ENCODE data around the gene EFCAB6.

The EFCAB6 gene

DNA sequence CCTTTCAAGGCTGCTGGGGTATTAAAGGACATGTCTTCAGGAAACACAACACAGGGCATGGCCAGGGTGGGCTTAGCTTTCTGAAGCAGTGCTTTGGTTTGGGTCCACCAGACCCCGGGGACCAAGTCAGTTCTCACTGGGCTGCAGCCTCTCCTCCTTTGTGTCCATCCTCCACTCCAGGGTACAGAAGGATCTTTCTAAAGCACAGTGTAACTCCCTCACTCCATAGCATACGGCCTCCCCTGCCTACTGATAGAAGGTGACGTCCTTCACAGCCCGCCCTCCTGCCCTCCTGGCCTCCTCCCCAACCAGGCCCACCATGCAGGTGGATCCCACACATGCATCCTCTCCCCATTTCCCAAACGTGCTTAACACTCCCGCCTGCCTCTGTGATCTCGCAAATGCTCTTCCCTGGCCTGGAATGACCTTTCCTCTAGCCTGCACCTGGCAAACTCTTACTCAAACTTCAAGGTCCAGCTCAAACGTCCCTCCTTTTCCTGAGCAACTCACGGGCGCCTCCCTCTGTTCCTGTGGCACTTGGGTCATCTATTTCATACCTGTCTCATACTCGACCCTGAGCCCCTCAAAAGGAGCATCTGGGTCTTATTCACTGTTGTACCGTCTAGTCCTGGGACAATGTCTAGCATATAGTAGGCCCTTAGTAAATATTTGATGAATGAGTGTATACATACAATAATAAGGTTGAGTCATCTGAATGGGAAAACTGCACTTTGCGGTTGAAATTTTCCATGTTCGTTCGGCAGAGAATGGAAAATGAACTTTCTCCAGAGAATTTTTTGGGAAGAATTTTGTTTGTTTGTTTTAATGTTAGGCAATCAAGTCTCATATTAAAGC is 187.7 kb downstream of the EFCAB6 start:
- Histone ChIP-seq H3K36me3 (ENCODE audit: control insufficient read depth in 1 of 2, insufficient read depth in 2 of 2, low read length in 2 of 2) (no peaks in the 10 kb centered on the region), H3K4me3 (ENCODE audit: low read depth, low read length) (peak overlapping the region; percentile 39), H3K18ac (ENCODE audit: low read length) (no peak overlapping the region), H3K4ac (ENCODE audit: low read depth, low read length) (no peak overlapping the region), H2AFZ (ENCODE audit: insufficient read depth, low read length, poor library complexity) (no peak overlapping the region), H3K79me2 (ENCODE audit: control insufficient read depth, insufficient read depth, low read length, poor library complexity) (no peaks in the 10 kb centered on the region), H2BK5ac (ENCODE audit: low read depth, low read length, poor library complexity) (no peak overlapping the region), H2BK12ac (ENCODE audit: low read length) (no peak overlapping the region), H3K4me1 (ENCODE audit: control insufficient read depth in 1 of 2, insufficient read depth in 2 of 2, low read length in 2 of 2) (no peaks in the 10 kb centered on the region), H4K91ac (ENCODE audit: low read depth, low read length) (no peak overlapping the region), H3K23ac (ENCODE audit: low read length) (no peak overlapping the region), H3K79me1 (ENCODE audit: low read length) (no peaks in the 10 kb centered on the region), H3K9me3 (ENCODE audit: insufficient read depth, low read depth, low read length) (peaks cover 3% of the 10 kb centered on the region), H3K4me2 (ENCODE audit: low read length) (no peak overlapping the region), H4K8ac (ENCODE audit: low read depth, low read length) (no peak overlapping the region), H3K27me3 (ENCODE audit: insufficient read depth, low read length) (no peaks in the 10 kb centered on the region), H2BK120ac (ENCODE audit: insufficient read depth, low read length, poor library complexity) (no peak overlapping the region), H3K14ac (ENCODE audit: low read length) (no peak overlapping the region), H2AK5ac (ENCODE audit: low read length) (no peak overlapping the region), H3K27ac (ENCODE audit: low read depth, low read length) (no peak overlapping the region), H3K9ac (ENCODE audit: low read length) (no peak overlapping the region), H4K12ac (ENCODE audit: low read depth, low read length) (no peak overlapping the region)
- DNase-seq: no peak
- WGBS (ENCODE audit: extremely low coverage, insufficient coverage, insufficient read length): no CpG with 5 or more reads among the region's 15 CpGs

DNA sequence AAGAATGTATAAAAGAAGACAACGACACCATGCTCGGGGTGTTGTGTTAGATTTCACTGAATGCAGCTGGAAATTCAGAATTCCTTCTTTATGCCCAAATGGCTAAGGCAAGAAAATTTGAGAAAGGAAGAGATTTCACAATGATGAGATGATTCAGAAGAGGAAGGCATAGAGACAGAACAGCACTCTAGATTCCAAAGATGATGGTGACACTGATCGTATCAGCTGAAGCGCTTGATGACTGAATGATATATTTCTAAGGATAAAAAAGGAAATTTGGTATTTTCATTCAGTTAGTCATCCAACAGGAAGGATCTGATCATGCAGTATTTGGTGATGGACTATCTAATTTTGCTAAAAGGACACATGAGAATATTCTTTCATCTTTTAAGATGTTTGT is 189.2 kb downstream of the EFCAB6 start:
- Histone ChIP-seq H2AK5ac (ENCODE audit: low read length) (no peak overlapping the region), H2BK5ac (ENCODE audit: low read depth, low read length, poor library complexity) (no peak overlapping the region), H3K27me3 (ENCODE audit: insufficient read depth, low read length) (no peaks in the 10 kb centered on the region), H3K23ac (ENCODE audit: low read length) (no peak overlapping the region), H3K4me2 (ENCODE audit: low read length) (no peak overlapping the region), H3K36me3 (ENCODE audit: control insufficient read depth in 1 of 2, insufficient read depth in 2 of 2, low read length in 2 of 2) (no peaks in the 10 kb centered on the region), H3K4me1 (ENCODE audit: control insufficient read depth in 1 of 2, insufficient read depth in 2 of 2, low read length in 2 of 2) (no peaks in the 10 kb centered on the region), H4K8ac (ENCODE audit: low read depth, low read length) (no peak overlapping the region), H3K27ac (ENCODE audit: low read depth, low read length) (no peak overlapping the region), H4K91ac (ENCODE audit: low read depth, low read length) (no peak overlapping the region), H3K14ac (ENCODE audit: low read length) (no peak overlapping the region), H3K18ac (ENCODE audit: low read length) (no peak overlapping the region), H2BK12ac (ENCODE audit: low read length) (no peak overlapping the region), H2BK120ac (ENCODE audit: insufficient read depth, low read length, poor library complexity) (no peak overlapping the region), H3K9ac (ENCODE audit: low read length) (no peak overlapping the region), H3K9me3 (ENCODE audit: insufficient read depth, low read depth, low read length) (peaks cover 3% of the 10 kb centered on the region), H3K4ac (ENCODE audit: low read depth, low read length) (no peak overlapping the region), H3K4me3 (ENCODE audit: low read depth, low read length) (no peak overlapping the region), H4K12ac (ENCODE audit: low read depth, low read length) (no peak overlapping the region), H2AFZ (ENCODE audit: insufficient read depth, low read length, poor library complexity) (no peak overlapping the region), H3K79me2 (ENCODE audit: control insufficient read depth, insufficient read depth, low read length, poor library complexity) (no peaks in the 10 kb centered on the region), H3K79me1 (ENCODE audit: low read length) (no peaks in the 10 kb centered on the region)
- DNase-seq: peak in 1 of 2 donors; percentile 38
- WGBS (ENCODE audit: extremely low coverage, insufficient coverage, insufficient read length): no CpG with 5 or more reads among the region's 4 CpGs

GRCh38 chr22:43620197-43620596 is 191.9 kb downstream of the EFCAB6 start:
- H3K9me3 ChIP-seq (ENCODE audit: insufficient read depth, low read depth, low read length): peaks cover 5% of the 10 kb centered on the region
- no peaks in the 10 kb centered on the region for H3K36me3 ChIP-seq (ENCODE audit: control insufficient read depth in 1 of 2, insufficient read depth in 2 of 2, low read length in 2 of 2)
- H3K14ac ChIP-seq (ENCODE audit: low read length): no peak overlapping the region
- H4K91ac ChIP-seq (ENCODE audit: low read depth, low read length): no peak overlapping the region
- H3K4me3 ChIP-seq (ENCODE audit: low read depth, low read length): no peak overlapping the region
- H3K4me1 ChIP-seq (ENCODE audit: control insufficient read depth in 1 of 2, insufficient read depth in 2 of 2, low read length in 2 of 2): no peaks in the 10 kb centered on the region
- H2AFZ ChIP-seq (ENCODE audit: insufficient read depth, low read length, poor library complexity): no peak overlapping the region
- no peak overlapping the region for H3K18ac ChIP-seq (ENCODE audit: low read length)
- H2BK12ac ChIP-seq (ENCODE audit: low read length): no peak overlapping the region
- H3K79me2 ChIP-seq (ENCODE audit: control insufficient read depth, insufficient read depth, low read length, poor library complexity): no peaks in the 10 kb centered on the region
- no peak overlapping the region for H3K4ac ChIP-seq (ENCODE audit: low read depth, low read length)
- H4K12ac ChIP-seq (ENCODE audit: low read depth, low read length): no peak overlapping the region
- H2BK5ac ChIP-seq (ENCODE audit: low read depth, low read length, poor library complexity): no peak overlapping the region
- H3K23ac ChIP-seq (ENCODE audit: low read length): no peak overlapping the region
- no peak overlapping the region for H3K27ac ChIP-seq (ENCODE audit: low read depth, low read length)
- no peak overlapping the region for H4K8ac ChIP-seq (ENCODE audit: low read depth, low read length)
- no peaks in the 10 kb centered on the region for H3K79me1 ChIP-seq (ENCODE audit: low read length)
- no peak overlapping the region for H2AK5ac ChIP-seq (ENCODE audit: low read length)
- WGBS (ENCODE audit: extremely low coverage, insufficient coverage, insufficient read length): no CpG with 5 or more reads among the region's 3 CpGs
- no peak overlapping the region for H3K9ac ChIP-seq (ENCODE audit: low read length)
- DNase-seq: no peak
- no peaks in the 10 kb centered on the region for H3K27me3 ChIP-seq (ENCODE audit: insufficient read depth, low read length)
- no peak overlapping the region for H3K4me2 ChIP-seq (ENCODE audit: low read length)
- no peak overlapping the region for H2BK120ac ChIP-seq (ENCODE audit: insufficient read depth, low read length, poor library complexity)

DNA sequence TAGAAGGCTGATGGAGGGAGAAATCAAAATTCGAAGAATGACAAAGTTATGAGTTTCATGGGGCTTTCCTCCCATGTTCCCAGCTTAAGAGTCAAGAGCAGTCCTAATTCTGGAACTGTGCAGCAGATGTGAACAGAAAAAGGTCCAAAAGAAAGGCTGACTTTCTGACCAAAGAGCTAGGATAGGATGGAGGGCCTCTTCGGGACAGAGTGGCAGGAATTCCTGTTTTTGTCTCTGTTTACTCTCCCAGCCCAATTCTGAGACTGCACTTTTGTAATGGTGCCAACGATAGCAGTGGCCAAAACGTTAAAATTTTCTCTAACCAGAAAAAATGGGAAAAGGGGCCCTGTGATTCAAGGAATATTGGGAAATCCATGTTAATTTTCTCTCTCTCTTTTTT is 193.6 kb downstream of the EFCAB6 start:
- Histone ChIP-seq H2BK12ac (ENCODE audit: low read length) (no peak overlapping the region), H3K23ac (ENCODE audit: low read length) (no peak overlapping the region), H3K4me1 (ENCODE audit: control insufficient read depth in 1 of 2, insufficient read depth in 2 of 2, low read length in 2 of 2) (no peaks in the 10 kb centered on the region), H3K27me3 (ENCODE audit: insufficient read depth, low read length) (no peaks in the 10 kb centered on the region), H4K12ac (ENCODE audit: low read depth, low read length) (no peak overlapping the region), H2BK120ac (ENCODE audit: insufficient read depth, low read length, poor library complexity) (no peak overlapping the region), H3K4me3 (ENCODE audit: low read depth, low read length) (no peak overlapping the region), H3K14ac (ENCODE audit: low read length) (no peak overlapping the region), H3K18ac (ENCODE audit: low read length) (no peak overlapping the region), H3K36me3 (ENCODE audit: control insufficient read depth in 1 of 2, insufficient read depth in 2 of 2, low read length in 2 of 2) (no peaks in the 10 kb centered on the region), H2AFZ (ENCODE audit: insufficient read depth, low read length, poor library complexity) (no peak overlapping the region), H3K79me1 (ENCODE audit: low read length) (no peaks in the 10 kb centered on the region), H3K27ac (ENCODE audit: low read depth, low read length) (no peak overlapping the region), H3K9me3 (ENCODE audit: insufficient read depth, low read depth, low read length) (peaks cover 5% of the 10 kb centered on the region), H3K4me2 (ENCODE audit: low read length) (no peak overlapping the region), H4K91ac (ENCODE audit: low read depth, low read length) (no peak overlapping the region), H3K9ac (ENCODE audit: low read length) (no peak overlapping the region), H2BK5ac (ENCODE audit: low read depth, low read length, poor library complexity) (no peak overlapping the region), H3K4ac (ENCODE audit: low read depth, low read length) (no peak overlapping the region), H2AK5ac (ENCODE audit: low read length) (no peak overlapping the region), H4K8ac (ENCODE audit: low read depth, low read length) (no peak overlapping the region), H3K79me2 (ENCODE audit: control insufficient read depth, insufficient read depth, low read length, poor library complexity) (no peaks in the 10 kb centered on the region)
- no peak for DNase-seq
- no CpG with 5 or more reads among the region's 4 CpGs for WGBS (ENCODE audit: extremely low coverage, insufficient coverage, insufficient read length)
